Stimulated activated CD4-positive, alpha-beta T cell treated with anti-CD3 and anti-CD28 coated beads, Interleukin-15, amount 100 ng/mL, for 48 hours (primary cell): ENCODE data around the gene LTB4R.

Experiments
- DNase-seq, 2 donors: peaks; one replicate each; pipeline ENCODE4 v3.0.0-alpha.2; 2020; ENCODE audit warnings: low read depth in 2 of 2

Gene LTB4R

GRCh38 chr14:24278424-24278823, 32.9 kb upstream of the LTB4R start:
- DNase-seq, result no peak

GRCh38 chr14:24279301-24280186, 31.8 kb upstream of the LTB4R start:
- peak in 1 of 2 donors; percentile 41 for DNase-seq

- DNase-seq, result no peak
Observed at GRCh38 chr14:24280797-24281460, 30.4 kb upstream of the LTB4R start.

- DNase-seq, result no peak
Observed at GRCh38 chr14:24281636-24282035, 29.7 kb upstream of the LTB4R start.

GRCh38 chr14:24282736-24283135, 28.6 kb upstream of the LTB4R start:
- no peak for DNase-seq

- no peak for DNase-seq
Observed at GRCh38 chr14:24283796-24284460, 27.4 kb upstream of the LTB4R start.

- no peak for DNase-seq
Observed at GRCh38 chr14:24284501-24285035, 26.7 kb upstream of the LTB4R start.

- no peak for DNase-seq
Observed at GRCh38 chr14:24285351-24285750, 26.0 kb upstream of the LTB4R start.

- DNase-seq, result no peak
Observed at GRCh38 chr14:24286996-24287395, 24.3 kb upstream of the LTB4R start.

GRCh38 chr14:24289649-24290280, 21.5 kb upstream of the LTB4R start:
- peak; percentile 69 to 73 for DNase-seq

- no peak for DNase-seq
Observed at GRCh38 chr14:24290746-24291145, 20.6 kb upstream of the LTB4R start.

GRCh38 chr14:24291446-24292117, 19.7 kb upstream of the LTB4R start:
- DNase-seq, result no peak

GRCh38 chr14:24292118-24292807, 19.0 kb upstream of the LTB4R start:
- no peak for DNase-seq

- DNase-seq, result no peak
Observed at GRCh38 chr14:24293525-24293924, 17.8 kb upstream of the LTB4R start.

- peak; percentile 61 to 68 for DNase-seq
Observed at GRCh38 chr14:24296341-24297157, 14.8 kb upstream of the LTB4R start.

GRCh38 chr14:24297190-24297964, 13.9 kb upstream of the LTB4R start:
- DNase-seq, result no peak

GRCh38 chr14:24298892-24299254, 12.4 kb upstream of the LTB4R start:
- no peak for DNase-seq

GRCh38 chr14:24299255-24300191, 11.8 kb upstream of the LTB4R start, which contains the start of the genes DHRS1 and NOP9:
DHRS1 (minus strand) TSS chr14:24299780; CDS start chr14:24299106, 674 bp downstream.
NOP9 (plus strand) TSS chr14:24299850; CDS start chr14:24299955, 105 bp downstream.
- peak; percentile 83 to 88 for DNase-seq
